Neural cell (in vitro differentiated cells): ENCODE results near the gene MAP3K5. TPM values are rescaled to one million over a fixed set of nuclear protein-coding genes. Genes with fewer than 3 reads are reported as not detected.

Experiments used
- H2AFZ ChIP-seq: fragments of 200-600, 300-800 bp; sonication (generic), shearing (Covaris generic); 2 replicates; pipeline ENCODE4 v1.6.0; 2014; ENCODE audit warnings: low read depth, mild to moderate bottlenecking, antibody characterized with exemption, low read length, moderate library complexity
- H3F3A ChIP-seq: fragments of 200-600 bp; shearing (Covaris generic); 2 replicates; pipeline ENCODE4 v1.6.1; 2016; ENCODE audit warnings: mild to moderate bottlenecking, moderate library complexity, mixed read lengths, antibody characterized with exemption, low read length; ENCODE audit not compliant: insufficient read depth, poor library complexity, severe bottlenecking
- H3K27ac ChIP-seq: fragments of 200-600, 300-800 bp; sonication (generic), shearing (Covaris generic); 2 replicates; pipeline ENCODE4 v1.5.1; 2014; ENCODE audit warnings: mild to moderate bottlenecking, low read length, moderate library complexity
- H3K27me3 ChIP-seq: fragments of 300-800, 200-600 bp; sonication (generic), shearing (Covaris generic); 2 replicates; pipeline ENCODE4 v1.6.0; 2014; ENCODE audit warnings: mild to moderate bottlenecking, low read depth, low read length, moderate library complexity; ENCODE audit not compliant: insufficient read depth
- H3K36me3 ChIP-seq: fragments of 300-800, 200-600 bp; sonication (generic), shearing (Covaris generic); 2 replicates; pipeline ENCODE4 v1.5.1; 2014; ENCODE audit warnings: mild to moderate bottlenecking, antibody characterized with exemption, low read length, moderate library complexity; ENCODE audit not compliant: insufficient read depth
- H3K4me2 ChIP-seq: fragments of 300-800, 200-600 bp; sonication (generic), shearing (Covaris generic); 2 replicates; pipeline ENCODE4 v1.6.0; 2014; ENCODE audit warnings: mild to moderate bottlenecking, low read length
- H3K4me3 ChIP-seq: fragments of 300-800, 200-600 bp; sonication (generic), shearing (Covaris generic); 2 replicates; pipeline ENCODE4 v1.5.1; 2014; ENCODE audit warnings: mild to moderate bottlenecking, low read length, moderate library complexity
- H3K79me2 ChIP-seq: fragments of 200-600 bp; shearing (Covaris generic); replicated peaks from 2 replicates; pipeline ENCODE4 v1.6.0; 2014; ENCODE audit warnings: mild to moderate bottlenecking, low read length, moderate library complexity; ENCODE audit not compliant: insufficient read depth
- H3K9ac ChIP-seq: fragments of 300-800, 200-600 bp; sonication (generic), shearing (Covaris generic); 2 replicates; pipeline ENCODE4 v1.6.1; 2016; ENCODE audit warnings: mild to moderate bottlenecking, low read length, mixed read lengths
- H3K9me2 ChIP-seq: fragments of 200-600 bp; shearing (Covaris generic); 2 replicates; pipeline ENCODE4 v1.6.1; 2016; ENCODE audit warnings: mild to moderate bottlenecking, low read length, mixed read lengths; ENCODE audit not compliant: insufficient read depth
- H3K9me3 ChIP-seq: fragments of 200-600, 300-800 bp; sonication (generic), shearing (Covaris generic); 2 replicates; pipeline ENCODE4 v1.6.1; 2016; ENCODE audit warnings: mild to moderate bottlenecking, mixed run types, low read length, moderate library complexity, mixed read lengths
- H4K20me1 ChIP-seq: fragments of 200-600 bp; shearing (Covaris generic); 2 replicates; pipeline ENCODE4 v1.6.1; 2016; ENCODE audit warnings: mild to moderate bottlenecking, mixed run types; ENCODE audit not compliant: insufficient read depth
- CTCF ChIP-seq: fragments of 450-650 bp; IDR thresholded peaks from 2 replicates; pipeline ENCODE4 v1.5.1; 2014; ENCODE audit warnings: antibody characterized with exemption, mild to moderate bottlenecking, moderate library complexity; ENCODE audit not compliant: poor library complexity, severe bottlenecking
- EP300 ChIP-seq: fragments of 450-650 bp; conservative IDR thresholded peaks from 2 replicates; pipeline ENCODE4 v1.6.1; 2014; ENCODE audit warnings: antibody characterized with exemption, mild to moderate bottlenecking, moderate library complexity; ENCODE audit not compliant: poor library complexity, severe bottlenecking
- EZH2 ChIP-seq: fragments of 200-600, 300-800 bp; shearing (Covaris generic), sonication (generic); IDR thresholded peaks from 2 replicates; pipeline ENCODE4 v1.6.1; 2014; ENCODE audit warnings: antibody characterized with exemption, low read length, borderline replicate concordance, mild to moderate bottlenecking; ENCODE audit not compliant: insufficient read depth, poor library complexity, severe bottlenecking
- MXI1 ChIP-seq: fragments of 450-650 bp; conservative IDR thresholded peaks from 2 replicates; pipeline ENCODE4 v1.6.1; 2014; ENCODE audit warnings: antibody characterized with exemption, mild to moderate bottlenecking; ENCODE audit not compliant: poor library complexity, severe bottlenecking
- POLR2AphosphoS5 ChIP-seq: IDR thresholded peaks from 2 replicates; pipeline ENCODE4 v1.6.1; 2012
- RAD21 ChIP-seq: fragments of 450-650 bp; conservative IDR thresholded peaks from 2 replicates; pipeline ENCODE4 v1.6.1; 2014; ENCODE audit warnings: antibody characterized with exemption, mild to moderate bottlenecking, moderate library complexity
- REST ChIP-seq: IDR thresholded peaks from 2 replicates; pipeline ENCODE4 v1.6.1; 2012; ENCODE audit warnings: borderline replicate concordance
- SMC3 ChIP-seq: fragments of 450-650 bp; conservative IDR thresholded peaks from 2 replicates; pipeline ENCODE4 v1.6.1; 2014; ENCODE audit warnings: antibody characterized with exemption, mild to moderate bottlenecking, moderate library complexity; ENCODE audit not compliant: poor library complexity
- TAF1 ChIP-seq: IDR thresholded peaks from 2 replicates; pipeline ENCODE4 v1.6.1; 2012; ENCODE audit warnings: low read depth
- polyA plus RNA-seq: library from polyadenylated mRNA; depleted of rRNA; stranded (reverse); fragments of >200 nt; gene quantifications from 2 replicates; pipeline ENCODE4 v1.2.3, GENCODE V29; 2014

MAP3K5 gene
- polyA plus RNA-seq, 1 donor from 2014 or later = 2.0 TPM

GRCh38 chr6:136703331-136703865 is 88.9 kb downstream of the MAP3K5 start:
- Histone ChIP-seq H3K9me2 (no peaks in the 10 kb centered on the region), H3K27ac (no peak overlapping the region), H3F3A (no peaks in the 10 kb centered on the region), H4K20me1 (no peaks in the 10 kb centered on the region), H3K36me3 (no peaks in the 10 kb centered on the region), H3K27me3 (no peaks in the 10 kb centered on the region), H3K4me2 (no peak overlapping the region), H2AFZ (no peak overlapping the region), H3K9ac (no peak overlapping the region), H3K9me3 (no peaks in the 10 kb centered on the region), H3K79me2 (no peaks in the 10 kb centered on the region), H3K4me3 (no peak overlapping the region)
- TF ChIP-seq MXI1 (no peak), SMC3 (no peak), EZH2 (no peak), EP300 (no peak), POLR2AphosphoS5 (no peak), TAF1 (no peak), CTCF (no peak), RAD21 (no peak), REST (no peak)

GRCh38 chr6:136701045-136701444 is 91.2 kb downstream of the MAP3K5 start:
- Histone ChIP-seq H2AFZ (no peak overlapping the region), H3K4me3 (no peak overlapping the region)

More at GRCh38 chr6:136701045-136701444, 91.2 kb downstream of the MAP3K5 start:
- Histone ChIP-seq H3K4me2 (no peak overlapping the region), H3K79me2 (no peaks in the 10 kb centered on the region), H3K27ac (no peak overlapping the region), H3K36me3 (no peaks in the 10 kb centered on the region), H3K9me3 (no peaks in the 10 kb centered on the region), H3F3A (no peaks in the 10 kb centered on the region), H3K9me2 (no peaks in the 10 kb centered on the region), H4K20me1 (no peaks in the 10 kb centered on the region), H3K9ac (no peak overlapping the region), H3K27me3 (no peaks in the 10 kb centered on the region)
- no peak for TF ChIP-seq RAD21
- no peak for TF ChIP-seq TAF1
- no peak for TF ChIP-seq MXI1
- no peak for TF ChIP-seq EP300
- no peak for TF ChIP-seq POLR2AphosphoS5
- no peak for TF ChIP-seq CTCF
- TF ChIP-seq SMC3 = no peak
- no peak for TF ChIP-seq REST
- no peak for TF ChIP-seq EZH2
